Measurements from ENCODE around the gene DUSP3.
A peak's percentile ranks its signal among the peaks of the same experiment; 100 is the strongest.

Gene DUSP3

DNA sequence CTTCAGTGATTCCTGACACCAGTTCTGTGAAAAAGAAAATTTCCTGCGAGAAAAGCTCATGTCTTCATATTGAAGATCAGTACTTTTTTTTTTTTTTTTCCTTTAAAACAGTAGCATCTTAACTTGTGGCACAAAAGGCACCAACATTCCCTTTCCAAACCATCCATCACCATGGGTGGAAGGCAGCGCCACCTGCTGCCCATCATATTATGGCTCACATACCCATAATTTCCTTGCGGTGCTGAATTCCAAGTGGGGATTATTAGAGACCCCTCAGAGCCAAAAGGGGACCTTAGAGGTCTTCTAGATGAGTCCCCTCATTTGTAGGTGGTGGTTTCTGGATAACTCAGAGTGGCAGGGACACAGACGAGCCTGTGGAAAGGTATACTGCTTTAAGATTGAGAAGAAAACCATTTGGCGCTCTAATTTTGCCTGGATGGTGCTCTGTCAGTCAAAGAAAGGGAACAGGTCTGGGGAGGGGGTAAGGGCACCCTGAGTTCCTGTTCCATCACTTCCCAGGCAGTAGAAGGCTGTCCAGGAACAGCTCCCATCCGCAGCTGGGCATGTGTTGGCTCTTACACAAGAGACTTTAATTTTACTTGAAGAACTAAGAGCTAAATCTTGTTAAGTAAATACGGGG lies 12.2 kb downstream of the DUSP3 start:
- Histone ChIP-seq H3K4me1 (ENCODE audit: control insufficient read depth, insufficient read depth, low read length) (no peaks in the 10 kb centered on the region), H3K9ac (ENCODE audit: low read depth, low read length) (no peak overlapping the region), H3K27me3 (ENCODE audit: control insufficient read depth, insufficient read depth, low read length) (no peaks in the 10 kb centered on the region), H3K36me3 (ENCODE audit: control insufficient read depth, insufficient read depth, low read length) (peaks cover 11% of the 10 kb centered on the region), H3K4me3 (ENCODE audit: low read depth, low read length) (no peak overlapping the region), H3K9me3 (ENCODE audit: control insufficient read depth, insufficient read depth, low read length) (no peaks in the 10 kb centered on the region)

DNA sequence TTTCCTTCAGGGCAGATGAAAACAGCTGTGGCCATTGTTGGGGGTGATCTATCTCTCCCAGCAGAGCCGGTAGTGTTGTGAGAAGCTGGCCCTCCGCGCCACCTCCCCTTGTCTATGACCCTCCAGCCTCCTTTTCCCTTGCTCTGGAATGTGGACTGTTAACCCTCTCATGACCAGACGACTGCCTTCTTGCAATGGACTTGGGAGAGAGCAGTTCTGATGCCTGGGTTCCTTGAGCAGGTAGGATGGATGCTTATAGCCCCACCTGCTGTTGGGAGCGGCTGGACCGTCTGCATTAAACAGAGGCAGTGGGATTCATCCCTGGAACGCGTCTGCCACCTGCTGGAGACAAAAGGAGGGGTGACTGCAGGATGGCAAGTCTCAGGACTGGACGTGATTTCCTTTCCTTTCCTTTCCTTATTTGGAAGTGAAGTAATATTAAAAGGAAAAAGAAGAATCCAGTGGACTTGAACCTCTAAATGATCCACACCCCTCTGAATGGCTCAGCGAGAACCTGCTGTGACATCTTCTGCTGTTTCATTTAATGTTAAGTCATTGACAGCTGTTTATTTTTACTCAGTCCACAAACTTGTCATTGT lies 18.4 kb downstream of the DUSP3 start:
- Histone ChIP-seq H3K27me3 (ENCODE audit: control insufficient read depth, insufficient read depth, low read length) (peaks cover 14% of the 10 kb centered on the region), H3K36me3 (ENCODE audit: control insufficient read depth, insufficient read depth, low read length) (no peaks in the 10 kb centered on the region), H3K9ac (ENCODE audit: low read depth, low read length) (no peak overlapping the region), H3K4me1 (ENCODE audit: control insufficient read depth, insufficient read depth, low read length) (peaks cover 5% of the 10 kb centered on the region), H3K4me3 (ENCODE audit: low read depth, low read length) (no peak overlapping the region), H3K9me3 (ENCODE audit: control insufficient read depth, insufficient read depth, low read length) (no peaks in the 10 kb centered on the region)

DNA sequence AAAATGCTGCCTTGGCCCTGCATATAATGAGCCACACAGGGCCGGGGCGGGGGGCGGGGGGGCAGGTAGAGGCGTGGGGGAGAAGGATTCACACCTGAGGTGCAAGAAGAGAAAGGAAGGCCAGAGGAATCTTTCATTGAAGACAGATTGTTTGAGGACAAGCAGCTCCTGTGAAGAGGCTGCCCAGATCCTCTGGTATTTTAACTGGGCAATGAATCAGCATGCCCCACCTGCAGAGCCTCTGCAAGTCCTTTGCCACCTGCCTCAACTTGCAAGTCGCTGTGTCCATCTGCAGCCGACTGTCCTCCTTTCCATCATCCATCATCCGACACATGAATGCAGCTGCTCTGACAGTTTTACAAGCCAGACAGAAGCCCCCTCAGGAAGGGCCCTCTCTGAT lies 18.9 kb downstream of the DUSP3 start:
- no peaks in the 10 kb centered on the region for H3K36me3 ChIP-seq (ENCODE audit: control insufficient read depth, insufficient read depth, low read length)
- H3K4me3 ChIP-seq (ENCODE audit: low read depth, low read length) = no peak overlapping the region
- H3K9ac ChIP-seq (ENCODE audit: low read depth, low read length) = no peak overlapping the region
- H3K27me3 ChIP-seq (ENCODE audit: control insufficient read depth, insufficient read depth, low read length) = peaks cover 14% of the 10 kb centered on the region
- H3K4me1 ChIP-seq (ENCODE audit: control insufficient read depth, insufficient read depth, low read length) = peaks cover 5% of the 10 kb centered on the region
- no peaks in the 10 kb centered on the region for H3K9me3 ChIP-seq (ENCODE audit: control insufficient read depth, insufficient read depth, low read length)

DNA sequence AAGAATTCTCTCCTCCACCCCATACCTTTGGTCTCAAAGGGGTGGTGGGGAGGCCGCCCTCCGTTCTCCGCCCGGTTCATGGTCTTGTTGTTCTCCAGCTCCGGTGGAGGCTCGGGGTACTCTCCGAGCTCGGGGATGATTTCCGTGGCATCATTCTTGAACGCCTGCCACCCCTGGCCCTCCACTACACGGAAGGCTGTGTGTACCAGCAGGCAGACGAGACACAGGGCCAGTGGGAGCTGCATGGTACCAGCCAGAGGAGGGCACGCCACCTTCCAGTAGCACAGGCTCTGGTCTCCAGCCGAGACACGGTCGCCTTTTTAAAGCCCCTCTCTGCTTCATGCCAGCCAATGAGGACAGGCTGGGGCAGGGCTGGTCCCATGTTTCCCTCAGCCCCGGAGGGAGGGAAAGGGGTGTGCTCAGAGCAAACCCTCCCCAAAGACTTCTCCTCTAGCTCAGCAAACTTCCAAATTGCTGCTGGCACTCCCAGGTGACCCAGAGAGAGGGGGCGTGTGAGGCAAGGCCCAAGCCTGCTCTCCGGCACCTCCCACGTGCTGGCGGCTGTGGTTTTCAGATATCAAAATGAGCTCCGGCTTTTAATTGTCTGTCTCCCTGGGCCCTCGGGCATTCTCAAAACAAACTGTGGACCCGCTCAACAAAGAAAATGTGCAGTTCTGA lies 20.1 kb downstream of the DUSP3 start, which contains the start of gene SOST:
Gene SOST (minus strand): TSS at position 295 of the 678 bp plus-strand sequence. CDS start 50 bp downstream, at position 245.
- Histone ChIP-seq H3K4me1 (ENCODE audit: control insufficient read depth, insufficient read depth, low read length) (peaks cover 5% of the 10 kb centered on the region), H3K36me3 (ENCODE audit: control insufficient read depth, insufficient read depth, low read length) (no peaks in the 10 kb centered on the region), H3K4me3 (ENCODE audit: low read depth, low read length) (no peak within 1 kb of the TSS), H3K9me3 (ENCODE audit: control insufficient read depth, insufficient read depth, low read length) (no peaks in the 10 kb centered on the region), H3K9ac (ENCODE audit: low read depth, low read length) (no peak within 1 kb of the TSS), H3K27me3 (ENCODE audit: control insufficient read depth, insufficient read depth, low read length) (peaks cover 23% of the 10 kb centered on the region)

DNA sequence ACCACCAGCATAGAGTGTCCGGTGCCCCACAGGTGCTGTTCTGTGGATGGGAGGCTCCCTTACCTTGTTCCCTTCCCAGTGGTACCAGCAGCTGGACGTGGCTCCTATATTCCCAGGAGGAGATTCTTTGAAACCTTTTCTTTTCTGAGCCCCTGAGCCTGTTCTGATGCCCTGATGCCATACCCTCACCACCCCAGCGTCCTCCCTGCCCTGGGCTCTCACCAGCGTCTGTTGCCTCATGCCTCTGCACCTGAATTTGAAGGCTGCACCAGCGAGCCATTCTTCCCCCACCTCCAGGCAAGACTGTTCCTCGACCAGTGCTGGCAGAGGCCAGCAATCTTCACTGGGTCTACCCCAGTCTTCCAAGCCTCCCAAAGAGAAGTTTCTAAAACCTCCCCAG lies 20.7 kb downstream of the DUSP3 start:
- H3K4me1 ChIP-seq (ENCODE audit: control insufficient read depth, insufficient read depth, low read length) = peaks cover 5% of the 10 kb centered on the region
- no peaks in the 10 kb centered on the region for H3K36me3 ChIP-seq (ENCODE audit: control insufficient read depth, insufficient read depth, low read length)
- H3K9ac ChIP-seq (ENCODE audit: low read depth, low read length) = no peak overlapping the region
- H3K4me3 ChIP-seq (ENCODE audit: low read depth, low read length) = no peak overlapping the region
- no peaks in the 10 kb centered on the region for H3K9me3 ChIP-seq (ENCODE audit: control insufficient read depth, insufficient read depth, low read length)
- H3K27me3 ChIP-seq (ENCODE audit: control insufficient read depth, insufficient read depth, low read length) = peaks cover 23% of the 10 kb centered on the region

DNA sequence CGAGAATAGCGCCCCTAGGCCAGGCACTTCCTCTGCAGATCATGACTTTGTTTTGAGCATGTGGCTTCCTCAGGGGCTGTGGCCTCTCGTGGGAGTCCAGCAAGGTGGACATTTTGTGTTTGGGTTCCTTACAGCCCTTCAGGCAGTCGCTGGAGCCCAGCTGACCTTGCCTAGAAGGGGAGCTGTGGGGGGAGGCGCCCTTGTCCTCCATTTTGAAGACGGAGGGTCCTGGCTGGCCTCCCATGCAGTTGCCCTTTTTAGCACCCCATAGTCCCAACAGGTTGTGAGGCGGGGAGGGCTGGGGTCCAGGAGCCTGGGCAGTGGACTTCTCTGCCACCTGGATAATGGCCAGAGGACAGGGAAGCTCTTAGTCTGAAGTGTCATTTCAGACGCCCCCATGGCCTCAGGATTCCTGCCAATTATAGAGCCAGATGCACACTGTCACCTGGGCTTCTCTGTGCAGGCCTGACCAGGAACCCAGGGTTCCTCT lies 21.6 kb downstream of the DUSP3 start:
- Histone ChIP-seq H3K9ac (ENCODE audit: low read depth, low read length) (no peak overlapping the region), H3K36me3 (ENCODE audit: control insufficient read depth, insufficient read depth, low read length) (no peaks in the 10 kb centered on the region), H3K27me3 (ENCODE audit: control insufficient read depth, insufficient read depth, low read length) (peaks cover 23% of the 10 kb centered on the region), H3K9me3 (ENCODE audit: control insufficient read depth, insufficient read depth, low read length) (no peaks in the 10 kb centered on the region), H3K4me1 (ENCODE audit: control insufficient read depth, insufficient read depth, low read length) (peaks cover 5% of the 10 kb centered on the region), H3K4me3 (ENCODE audit: low read depth, low read length) (no peak overlapping the region)

DNA sequence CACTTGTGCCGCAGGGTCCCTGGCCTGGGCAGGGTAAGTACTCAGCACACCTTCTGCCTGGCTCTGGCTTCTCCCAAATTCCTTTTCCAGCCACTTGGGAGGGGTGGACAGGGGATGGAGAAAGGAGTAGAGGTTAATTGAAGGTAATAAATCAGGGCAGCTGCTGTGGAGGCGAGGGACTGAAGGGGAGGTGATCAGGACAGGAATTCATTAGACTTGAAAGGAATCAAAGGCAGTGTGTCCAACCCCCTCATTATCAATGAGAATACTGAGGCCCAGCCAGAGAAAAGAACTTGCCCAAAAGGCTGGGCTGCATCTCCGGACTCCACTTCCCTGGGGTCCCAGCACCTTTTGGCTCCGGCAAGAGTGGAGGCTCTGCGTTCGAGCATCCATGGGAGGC lies 22.6 kb downstream of the DUSP3 start:
- H3K9ac ChIP-seq (ENCODE audit: low read depth, low read length) = no peak overlapping the region
- peaks cover 5% of the 10 kb centered on the region for H3K4me1 ChIP-seq (ENCODE audit: control insufficient read depth, insufficient read depth, low read length)
- no peak overlapping the region for H3K4me3 ChIP-seq (ENCODE audit: low read depth, low read length)
- H3K27me3 ChIP-seq (ENCODE audit: control insufficient read depth, insufficient read depth, low read length) = peaks cover 23% of the 10 kb centered on the region
- H3K36me3 ChIP-seq (ENCODE audit: control insufficient read depth, insufficient read depth, low read length) = no peaks in the 10 kb centered on the region
- no peaks in the 10 kb centered on the region for H3K9me3 ChIP-seq (ENCODE audit: control insufficient read depth, insufficient read depth, low read length)

DNA sequence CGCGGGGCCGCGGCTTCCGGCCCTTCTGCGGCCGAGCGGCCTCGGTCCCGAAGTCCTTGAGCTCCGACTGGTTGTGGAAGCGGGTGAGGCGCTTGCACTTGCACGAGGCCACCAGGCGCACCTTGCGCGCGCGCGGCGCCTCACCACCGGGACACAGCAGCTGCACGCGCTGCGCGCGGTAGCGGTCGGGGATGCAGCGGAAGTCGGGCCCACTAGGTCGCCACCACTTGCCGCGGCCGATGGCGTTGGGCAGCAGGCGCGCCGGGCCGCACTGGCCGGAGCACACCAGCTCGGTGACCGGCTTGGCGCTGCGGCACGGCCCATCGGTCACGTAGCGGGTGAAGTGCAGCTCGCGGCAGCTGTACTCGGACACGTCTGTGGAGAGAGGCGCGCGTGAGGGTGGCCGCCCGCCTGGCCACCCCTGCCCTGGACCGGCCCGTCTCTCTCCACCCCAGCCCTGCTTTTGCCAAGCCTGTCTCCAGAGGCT lies 23.3 kb downstream of the DUSP3 start:
- Histone ChIP-seq H3K9me3 (ENCODE audit: control insufficient read depth, insufficient read depth, low read length) (no peaks in the 10 kb centered on the region), H3K36me3 (ENCODE audit: control insufficient read depth, insufficient read depth, low read length) (no peaks in the 10 kb centered on the region), H3K4me1 (ENCODE audit: control insufficient read depth, insufficient read depth, low read length) (peaks cover 5% of the 10 kb centered on the region), H3K9ac (ENCODE audit: low read depth, low read length) (no peak overlapping the region), H3K4me3 (ENCODE audit: low read depth, low read length) (peak overlapping the region; percentile 30), H3K27me3 (ENCODE audit: control insufficient read depth, insufficient read depth, low read length) (peaks cover 23% of the 10 kb centered on the region)

DNA sequence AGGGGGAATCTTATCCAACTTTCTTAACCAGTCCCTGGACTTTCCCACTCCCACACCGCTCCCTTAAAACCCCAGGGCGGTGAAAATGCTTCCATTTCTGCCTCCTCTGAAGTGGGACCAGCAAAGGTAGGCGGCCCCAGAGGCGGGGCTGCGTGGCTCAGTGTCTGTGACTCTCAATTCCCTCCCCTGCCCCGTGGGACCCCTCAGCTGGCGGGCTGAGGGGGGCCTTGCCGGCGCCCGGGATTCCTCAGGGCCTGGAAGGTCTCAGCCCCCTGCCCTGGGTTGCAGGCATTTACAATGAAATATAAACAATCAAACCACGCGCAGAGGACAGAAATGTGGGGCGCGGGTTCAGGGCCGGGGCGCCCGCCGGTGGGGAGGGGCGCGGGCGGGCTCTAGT lies 23.8 kb downstream of the DUSP3 start:
- peak overlapping the region; percentile 30 for H3K4me3 ChIP-seq (ENCODE audit: low read depth, low read length)
- peaks cover 1% of the 10 kb centered on the region for H3K4me1 ChIP-seq (ENCODE audit: control insufficient read depth, insufficient read depth, low read length)
- no peak overlapping the region for H3K9ac ChIP-seq (ENCODE audit: low read depth, low read length)
- H3K27me3 ChIP-seq (ENCODE audit: control insufficient read depth, insufficient read depth, low read length) = peaks cover 23% of the 10 kb centered on the region
- H3K9me3 ChIP-seq (ENCODE audit: control insufficient read depth, insufficient read depth, low read length) = no peaks in the 10 kb centered on the region
- H3K36me3 ChIP-seq (ENCODE audit: control insufficient read depth, insufficient read depth, low read length) = no peaks in the 10 kb centered on the region

DNA sequence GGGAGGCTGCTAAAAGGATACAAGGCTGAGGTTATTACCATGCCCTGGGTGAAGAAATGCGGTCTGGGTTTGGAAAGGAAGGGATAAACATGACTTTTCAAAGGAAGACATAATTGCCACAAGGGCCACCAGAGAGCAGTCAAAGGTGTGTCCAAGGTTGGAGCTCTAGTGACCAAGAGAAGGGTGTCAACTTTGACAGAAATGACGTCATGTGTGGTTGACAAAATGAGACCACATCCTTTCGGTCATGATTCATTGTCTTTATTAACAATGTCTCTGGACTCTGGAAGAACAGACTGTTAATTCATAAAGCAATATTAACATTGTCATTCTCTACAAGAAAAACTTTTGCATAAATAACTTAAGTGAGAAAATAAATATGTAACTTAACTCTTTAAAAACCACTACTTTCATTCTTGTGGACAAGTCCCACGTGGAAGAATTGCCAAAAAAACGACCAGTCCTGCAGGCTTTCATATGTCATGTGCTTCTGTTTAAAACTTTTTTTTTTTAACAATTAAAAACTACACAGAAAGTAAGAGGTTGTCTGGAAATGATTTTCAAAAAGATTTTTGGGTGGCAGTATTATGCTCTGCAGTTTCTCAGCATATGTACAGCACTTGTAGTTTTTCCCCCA lies 25.2 kb downstream of the DUSP3 start:
- Histone ChIP-seq H3K4me1 (ENCODE audit: control insufficient read depth, insufficient read depth, low read length) (no peaks in the 10 kb centered on the region), H3K4me3 (ENCODE audit: low read depth, low read length) (no peak overlapping the region), H3K9ac (ENCODE audit: low read depth, low read length) (no peak overlapping the region), H3K9me3 (ENCODE audit: control insufficient read depth, insufficient read depth, low read length) (no peaks in the 10 kb centered on the region), H3K27me3 (ENCODE audit: control insufficient read depth, insufficient read depth, low read length) (peaks cover 23% of the 10 kb centered on the region), H3K36me3 (ENCODE audit: control insufficient read depth, insufficient read depth, low read length) (no peaks in the 10 kb centered on the region)

DNA sequence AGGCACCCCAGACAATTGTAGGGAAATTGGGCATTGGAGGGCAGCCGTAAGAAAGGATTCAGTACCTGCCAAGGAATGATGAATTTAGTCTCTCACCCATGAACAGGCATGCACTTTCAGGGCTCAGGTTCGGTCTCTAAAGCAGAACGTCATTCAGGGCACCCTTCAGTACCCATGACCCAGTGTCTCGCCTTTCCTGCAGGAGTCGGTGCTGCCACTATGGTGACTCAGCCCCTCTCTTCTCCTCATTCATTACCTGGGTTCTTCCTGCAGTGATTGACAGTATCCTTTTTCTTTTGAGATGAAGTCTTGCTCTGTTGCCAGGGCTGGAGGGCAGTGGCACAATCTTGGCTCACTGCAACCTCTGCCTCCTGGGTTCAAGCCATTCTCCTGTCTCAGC lies 28.6 kb downstream of the DUSP3 start:
- Histone ChIP-seq H3K9me3 (ENCODE audit: control insufficient read depth, insufficient read depth, low read length) (no peaks in the 10 kb centered on the region), H3K27me3 (ENCODE audit: control insufficient read depth, insufficient read depth, low read length) (peaks cover 10% of the 10 kb centered on the region), H3K9ac (ENCODE audit: low read depth, low read length) (no peak overlapping the region), H3K4me3 (ENCODE audit: low read depth, low read length) (no peak overlapping the region), H3K4me1 (ENCODE audit: control insufficient read depth, insufficient read depth, low read length) (peaks cover 3% of the 10 kb centered on the region), H3K36me3 (ENCODE audit: control insufficient read depth, insufficient read depth, low read length) (no peaks in the 10 kb centered on the region)

All from iPS-15b (cell line).